ENCODE results near the gene RIMBP2.
"Not testable (repeated sequence)": the region's sequence is repeated elsewhere in the genome, so short reads cannot be mapped to it uniquely, and the experiment has no call there.

DNA sequence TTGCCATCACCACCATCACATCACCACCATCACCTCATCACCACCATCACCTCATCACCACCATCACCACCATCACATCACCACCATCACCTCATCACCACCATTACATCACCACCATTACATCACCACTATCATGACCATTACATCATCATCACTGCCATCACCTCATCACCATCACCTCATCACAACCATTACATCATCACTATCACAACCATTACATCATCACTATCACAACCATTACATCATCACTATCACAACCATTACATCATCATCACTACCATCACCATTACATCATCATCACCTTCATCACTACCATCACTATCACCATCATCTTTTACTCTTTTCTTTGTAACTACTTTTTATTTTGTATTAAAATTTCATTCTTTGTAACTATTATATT is 131.6 kb downstream of the RIMBP2 start:
- TF ChIP-seq, protein P1, sequence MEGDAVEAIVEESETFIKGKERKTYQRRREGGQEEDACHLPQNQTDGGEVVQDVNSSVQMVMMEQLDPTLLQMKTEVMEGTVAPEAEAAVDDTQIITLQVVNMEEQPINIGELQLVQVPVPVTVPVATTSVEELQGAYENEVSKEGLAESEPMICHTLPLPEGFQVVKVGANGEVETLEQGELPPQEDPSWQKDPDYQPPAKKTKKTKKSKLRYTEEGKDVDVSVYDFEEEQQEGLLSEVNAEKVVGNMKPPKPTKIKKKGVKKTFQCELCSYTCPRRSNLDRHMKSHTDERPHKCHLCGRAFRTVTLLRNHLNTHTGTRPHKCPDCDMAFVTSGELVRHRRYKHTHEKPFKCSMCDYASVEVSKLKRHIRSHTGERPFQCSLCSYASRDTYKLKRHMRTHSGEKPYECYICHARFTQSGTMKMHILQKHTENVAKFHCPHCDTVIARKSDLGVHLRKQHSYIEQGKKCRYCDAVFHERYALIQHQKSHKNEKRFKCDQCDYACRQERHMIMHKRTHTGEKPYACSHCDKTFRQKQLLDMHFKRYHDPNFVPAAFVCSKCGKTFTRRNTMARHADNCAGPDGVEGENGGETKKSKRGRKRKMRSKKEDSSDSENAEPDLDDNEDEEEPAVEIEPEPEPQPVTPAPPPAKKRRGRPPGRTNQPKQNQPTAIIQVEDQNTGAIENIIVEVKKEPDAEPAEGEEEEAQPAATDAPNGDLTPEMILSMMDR (conservative IDR thresholded peaks at IDR 0.05; ENCODE audit: low read depth, low read length): not testable (repeated sequence)
- TF ChIP-seq EZH2 (IDR thresholded peaks at IDR 0.05; ENCODE audit: borderline replicate concordance, low read depth, low read length, poor library complexity, severe bottlenecking): not testable (repeated sequence)
